SK-N-SH (cell line): ENCODE measurements around the gene DTD2. TPM values are rescaled to one million over a fixed set of nuclear protein-coding genes. Genes with fewer than 3 reads are reported as not detected.

Source experiments
- CTCF ChIA-PET: fragments of 300-600, 350-600 bp; formaldehyde crosslinking; extraction: SDS; loops from one replicate; lab custom pipeline; 2021; lab: Yijun Ruan, JAX
- POLR2A ChIA-PET: fragments of 350-600 bp; sonication (Branson Sonifier 250); formaldehyde crosslinking; extraction: SDS; loops from one replicate; lab custom pipeline; 2020; ENCODE audit warnings: antibody characterized with exemption, inconsistent platforms; lab: Yijun Ruan, JAX
- DNase-seq: peaks from one replicate; pipeline ENCODE4 v3.0.0; 2012
- H2AFZ ChIP-seq: fragments of 200-600 bp; sonication (generic); 2 replicates; pipeline ENCODE4 v1.8.1; 2016; ENCODE audit warnings: antibody characterized with exemption, mild to moderate bottlenecking, low read depth
- H3F3A ChIP-seq: fragments of 200-600 bp; sonication (generic); replicated peaks from 2 replicates; pipeline ENCODE3; 2016; ENCODE audit warnings: antibody characterized with exemption, mild to moderate bottlenecking; ENCODE audit not compliant: insufficient read depth
- H3K27ac ChIP-seq, 2 experiments: fragments of 200-500 bp in 1 of 2; fragments of 200-600 bp in 1 of 2; sonication (Bioruptor generic) in 1 of 2; sonication (generic), shearing (Covaris generic) in 1 of 2; 2 replicates each; pipeline versions ENCODE4 v1.5.1 to v1.6.1; 2014 to 2016; ENCODE audit warnings: low read depth in 2 of 2, inconsistent platforms in 1 of 2, low read length in 1 of 2, mild to moderate bottlenecking in 1 of 2, mixed read lengths in 1 of 2
- H3K27me3 ChIP-seq: fragments of 200-600 bp; sonication (generic), shearing (Covaris generic); 2 replicates; pipeline ENCODE4 v1.6.1; 2016; ENCODE audit warnings: mixed run types; ENCODE audit not compliant: insufficient read depth
- H3K36me3 ChIP-seq, 2 experiments: fragments of 200-500 bp in 1 of 2; fragments of 200-600 bp in 1 of 2; sonication (Bioruptor generic) in 1 of 2; sonication (generic) in 1 of 2; replicated peaks in 1 of 2; 2 replicates each; pipeline versions ENCODE3 to v1.5.1; 2014 to 2016; ENCODE audit warnings: low read length in 1 of 2, mild to moderate bottlenecking in 1 of 2; ENCODE audit not compliant: insufficient read depth in 2 of 2, control insufficient read depth in 1 of 2
- H3K4me1 ChIP-seq, 2 experiments: fragments of 200-500 bp in 1 of 2; fragments of 200-600 bp in 1 of 2; sonication (Bioruptor generic) in 1 of 2; sonication (generic), shearing (Covaris generic) in 1 of 2; 2 replicates each; pipeline versions ENCODE4 v1.5.1 to v1.6.1; 2014 to 2016; ENCODE audit warnings: low read depth in 1 of 2, low read length in 1 of 2, mixed run types in 1 of 2; ENCODE audit not compliant: insufficient read depth in 2 of 2, control insufficient read depth in 1 of 2
- H3K4me2 ChIP-seq: fragments of 200-600 bp; sonication (generic), shearing (Covaris generic); 2 replicates; pipeline ENCODE4 v1.6.1; 2017; ENCODE audit warnings: mixed run types
- H3K4me3 ChIP-seq, 2 experiments: fragments of 200-500 bp in 1 of 2; fragments of 200-600 bp in 1 of 2; sonication (Bioruptor generic) in 1 of 2; sonication (generic), shearing (Covaris generic) in 1 of 2; 2 replicates each; pipeline versions ENCODE4 v1.5.1 to v1.8.1; 2014 to 2016; ENCODE audit warnings: low read depth in 2 of 2, inconsistent platforms in 1 of 2, low read length in 1 of 2, mild to moderate bottlenecking in 1 of 2, mixed read lengths in 1 of 2, moderate library complexity in 1 of 2
- H3K79me2 ChIP-seq: fragments of 200-600 bp; sonication (generic); 2 replicates; pipeline ENCODE4 v1.8.1; 2017; ENCODE audit warnings: mild to moderate bottlenecking; ENCODE audit not compliant: insufficient read depth
- H3K9ac ChIP-seq: fragments of 200-600 bp; sonication (generic); 2 replicates; pipeline ENCODE4 v1.6.1; 2017; ENCODE audit warnings: mixed run types
- H3K9me2 ChIP-seq: fragments of 200-600 bp; sonication (generic); 2 replicates; pipeline ENCODE4 v1.6.1; 2017; ENCODE audit warnings: mixed run types
- H3K9me3 ChIP-seq: fragments of 200-600 bp; sonication (generic); 2 replicates; pipeline ENCODE4 v1.6.1; 2017; ENCODE audit warnings: mixed run types, mild to moderate bottlenecking, moderate library complexity
- H4K20me1 ChIP-seq: fragments of 200-600 bp; sonication (generic); 2 replicates; pipeline ENCODE4 v1.6.1; 2017; ENCODE audit warnings: mild to moderate bottlenecking, mixed run types; ENCODE audit not compliant: insufficient read depth
- EP300 ChIP-seq, 2 experiments: IDR thresholded peaks; 2 replicates each; pipeline versions ENCODE4 v1.4.0 to v1.6.1; 2012; ENCODE audit warnings: borderline replicate concordance in 1 of 2, low read depth in 1 of 2, low read length in 1 of 2
- EZH2phosphoT487 ChIP-seq: fragments of 200-600 bp; sonication (generic); IDR thresholded peaks from 2 replicates; pipeline ENCODE4 v1.6.1; 2017; ENCODE audit warnings: low read depth, mixed run types, mild to moderate bottlenecking, antibody characterized with exemption, moderate library complexity, borderline replicate concordance
- FOSL2 ChIP-seq: IDR thresholded peaks from 2 replicates; pipeline ENCODE4 v1.4.0; 2012; ENCODE audit warnings: low read depth, mild to moderate bottlenecking, moderate library complexity, borderline replicate concordance
- FOXJ3 ChIP-seq: sonication (generic); formaldehyde crosslinking; IDR thresholded peaks from 2 replicates; pipeline ENCODE4 v1.5.1; 2020; ENCODE audit warnings: mild to moderate bottlenecking, missing genetic modification reagents
- GABPA ChIP-seq: IDR thresholded peaks from 2 replicates; pipeline ENCODE4 v1.4.0; 2012; ENCODE audit warnings: low read depth, mild to moderate bottlenecking
- GATA2 ChIP-seq: sonication (generic); formaldehyde crosslinking; IDR thresholded peaks from 2 replicates; pipeline ENCODE4 v1.5.0; 2020; ENCODE audit warnings: mild to moderate bottlenecking, missing genetic modification reagents
- JUND ChIP-seq: IDR thresholded peaks from 2 replicates; pipeline ENCODE4 v1.4.0; 2012
- NRF1 ChIP-seq: IDR thresholded peaks from 2 replicates; pipeline ENCODE4 v1.6.1; 2012; ENCODE audit warnings: low read depth, mild to moderate bottlenecking, low read length
- POLR2AphosphoS5 ChIP-seq: IDR thresholded peaks from 2 replicates; pipeline ENCODE4 v1.6.1; 2012; ENCODE audit warnings: low read depth, low read length
- RAD21 ChIP-seq: IDR thresholded peaks from 2 replicates; pipeline ENCODE4 v1.6.1; 2012; ENCODE audit warnings: mild to moderate bottlenecking, low read length
- SIN3A ChIP-seq: IDR thresholded peaks from 2 replicates; pipeline ENCODE4 v1.6.1; 2012; ENCODE audit warnings: low read depth, mild to moderate bottlenecking, low read length, moderate library complexity, borderline replicate concordance
- TAF1 ChIP-seq: IDR thresholded peaks from 2 replicates; pipeline ENCODE4 v1.6.1; 2012; ENCODE audit warnings: low read depth, mild to moderate bottlenecking, low read length, moderate library complexity, borderline replicate concordance
- TEAD4 ChIP-seq: IDR thresholded peaks from 2 replicates; pipeline ENCODE4 v1.4.0; 2012; ENCODE audit warnings: mild to moderate bottlenecking, borderline replicate concordance; ENCODE audit not compliant: insufficient read depth
- USF2 ChIP-seq: fragments of 150-350 bp; IDR thresholded peaks from 2 replicates; pipeline ENCODE4 v1.6.1; 2017; ENCODE audit warnings: antibody characterized with exemption, low read length, low read depth, borderline replicate concordance
- WGBS: methylation state at CpG from one replicate; pipeline ENCODE4 v1.1.6; 2017; ENCODE audit warnings: low lambda C conversion rate; 5-methylcytosine and 5-hydroxymethylcytosine counted together
- polyA plus RNA-seq, 3 experiments: library from polyadenylated mRNA; depleted of rRNA; stranded (reverse); fragments of >200 nt; gene quantifications; 2 replicates each; pipeline ENCODE4 v1.2.3, GENCODE V29; 2012
- TF ChIP-seq, protein P1 (sequence below): fragments of 200-600 bp; sonication (generic); IDR thresholded peaks from 2 replicates; pipeline ENCODE4 v1.6.1; 2017; ENCODE audit warnings: antibody characterized with exemption, mild to moderate bottlenecking, moderate library complexity
- TF ChIP-seq, protein P2 (sequence below): IDR thresholded peaks from 2 replicates; pipeline ENCODE4 v1.4.0; 2012; ENCODE audit warnings: low read depth
- TF ChIP-seq, protein P3 (sequence below): IDR thresholded peaks from 2 replicates; pipeline ENCODE4 v1.4.0; 2012; ENCODE audit warnings: low read depth, borderline replicate concordance
- TF ChIP-seq, protein P4 (sequence below): IDR thresholded peaks from 2 replicates; pipeline ENCODE4; 2012

DTD2 gene
- polyA plus RNA-seq, 1 of the 3 experiments (the other 2 are of a cell fraction) = 10.5 TPM

DNA sequence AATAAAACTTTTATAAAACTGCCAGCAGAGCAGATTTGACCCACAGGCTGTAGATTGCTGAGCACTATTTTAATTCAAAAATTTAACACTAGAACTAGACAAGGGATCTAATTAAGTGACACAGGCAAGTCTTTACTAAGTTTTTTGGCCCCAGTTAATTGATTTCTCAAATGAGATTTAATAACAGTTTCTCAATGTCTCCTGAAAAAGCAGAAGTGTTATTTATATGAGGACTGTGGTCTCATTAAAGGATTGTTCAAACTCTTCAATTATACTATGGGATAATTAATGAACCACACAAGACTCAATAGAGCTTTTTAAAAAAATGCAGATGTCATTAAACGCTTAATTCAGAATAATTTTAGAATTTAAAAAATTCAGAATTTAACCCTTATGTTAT lies 38.9 kb downstream of the DTD2 start:
- Histone ChIP-seq H3K79me2 (peaks cover 52% of the 10 kb centered on the region), H3K4me3 (peak overlapping the region in 1 of 2 experiments; percentile 4; a peak in 1 of 4 replicates), H3K27me3 (no peaks in the 10 kb centered on the region), H3K9ac (no peak overlapping the region), H3F3A (peaks cover 14% of the 10 kb centered on the region), H3K27ac (no peak overlapping the region), H2AFZ (no peak overlapping the region), H3K36me3 (peaks cover 0 to 3% of the 10 kb centered on the region in 2 experiments), H3K9me3 (no peaks in the 10 kb centered on the region)
- POLR2A ChIA-PET = no interaction called here
- no peak for DNase-seq
- WGBS = 83% methylated on average over 1 of the region's 1 CpG
- TF ChIP-seq TEAD4 (no peak), GATA2 (CRISPR knock-in tag) (no peak), EZH2phosphoT487 (no peak), FOSL2 (no peak), RAD21 (no peak), EP300 (IDR thresholded peaks at IDR 0.05; ENCODE audit: borderline replicate concordance in 1 of 2, low read depth in 1 of 2, low read length in 1 of 2) (no peak), JUND (no peak), NRF1 (no peak), USF2 (no peak), GABPA (no peak), SIN3A (no peak), FOXJ3 (no peak), TAF1 (no peak), POLR2AphosphoS5 (no peak)
- TF ChIP-seq, protein P1, sequence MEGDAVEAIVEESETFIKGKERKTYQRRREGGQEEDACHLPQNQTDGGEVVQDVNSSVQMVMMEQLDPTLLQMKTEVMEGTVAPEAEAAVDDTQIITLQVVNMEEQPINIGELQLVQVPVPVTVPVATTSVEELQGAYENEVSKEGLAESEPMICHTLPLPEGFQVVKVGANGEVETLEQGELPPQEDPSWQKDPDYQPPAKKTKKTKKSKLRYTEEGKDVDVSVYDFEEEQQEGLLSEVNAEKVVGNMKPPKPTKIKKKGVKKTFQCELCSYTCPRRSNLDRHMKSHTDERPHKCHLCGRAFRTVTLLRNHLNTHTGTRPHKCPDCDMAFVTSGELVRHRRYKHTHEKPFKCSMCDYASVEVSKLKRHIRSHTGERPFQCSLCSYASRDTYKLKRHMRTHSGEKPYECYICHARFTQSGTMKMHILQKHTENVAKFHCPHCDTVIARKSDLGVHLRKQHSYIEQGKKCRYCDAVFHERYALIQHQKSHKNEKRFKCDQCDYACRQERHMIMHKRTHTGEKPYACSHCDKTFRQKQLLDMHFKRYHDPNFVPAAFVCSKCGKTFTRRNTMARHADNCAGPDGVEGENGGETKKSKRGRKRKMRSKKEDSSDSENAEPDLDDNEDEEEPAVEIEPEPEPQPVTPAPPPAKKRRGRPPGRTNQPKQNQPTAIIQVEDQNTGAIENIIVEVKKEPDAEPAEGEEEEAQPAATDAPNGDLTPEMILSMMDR = no peak
- TF ChIP-seq, protein P2, sequence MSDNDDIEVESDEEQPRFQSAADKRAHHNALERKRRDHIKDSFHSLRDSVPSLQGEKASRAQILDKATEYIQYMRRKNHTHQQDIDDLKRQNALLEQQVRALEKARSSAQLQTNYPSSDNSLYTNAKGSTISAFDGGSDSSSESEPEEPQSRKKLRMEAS = no peak
- TF ChIP-seq, protein P3, sequence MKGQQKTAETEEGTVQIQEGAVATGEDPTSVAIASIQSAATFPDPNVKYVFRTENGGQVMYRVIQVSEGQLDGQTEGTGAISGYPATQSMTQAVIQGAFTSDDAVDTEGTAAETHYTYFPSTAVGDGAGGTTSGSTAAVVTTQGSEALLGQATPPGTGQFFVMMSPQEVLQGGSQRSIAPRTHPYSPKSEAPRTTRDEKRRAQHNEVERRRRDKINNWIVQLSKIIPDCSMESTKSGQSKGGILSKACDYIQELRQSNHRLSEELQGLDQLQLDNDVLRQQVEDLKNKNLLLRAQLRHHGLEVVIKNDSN = no peak
- TF ChIP-seq, protein P4, sequence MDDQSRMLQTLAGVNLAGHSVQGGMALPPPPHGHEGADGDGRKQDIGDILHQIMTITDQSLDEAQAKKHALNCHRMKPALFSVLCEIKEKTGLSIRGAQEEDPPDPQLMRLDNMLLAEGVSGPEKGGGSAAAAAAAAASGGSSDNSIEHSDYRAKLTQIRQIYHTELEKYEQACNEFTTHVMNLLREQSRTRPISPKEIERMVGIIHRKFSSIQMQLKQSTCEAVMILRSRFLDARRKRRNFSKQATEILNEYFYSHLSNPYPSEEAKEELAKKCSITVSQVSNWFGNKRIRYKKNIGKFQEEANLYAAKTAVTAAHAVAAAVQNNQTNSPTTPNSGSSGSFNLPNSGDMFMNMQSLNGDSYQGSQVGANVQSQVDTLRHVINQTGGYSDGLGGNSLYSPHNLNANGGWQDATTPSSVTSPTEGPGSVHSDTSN = no peak
- TF ChIP-seq, all 33 proteins: peak for 0
- Histone ChIP-seq H4K20me1 (no peaks in the 10 kb centered on the region; the same call in 1 of the 2 replicates), H3K9me2 (no peaks in the 10 kb centered on the region), H3K4me2 (peak overlapping the region; percentile 11; the same call in 1 of the 2 replicates), H3K4me1 (no peaks in the 10 kb centered on the region; a peak in 1 of 4 replicates)
- CTCF ChIA-PET = interaction anchor here (0.9 to 1.5 kb wide), 2 partner anchors 10 to 32 kb away, joined by 3 to 4 read pairs; no protein-coding TSS in a partner anchor
